Measurements from ENCODE around the gene LRP5. TPM values are rescaled to one million over a fixed set of nuclear protein-coding genes. Genes with fewer than 3 reads are reported as not detected.

The LRP5 gene
- total RNA-seq, 1 experiment from 2014 or later, result 67.0 TPM

DNA sequence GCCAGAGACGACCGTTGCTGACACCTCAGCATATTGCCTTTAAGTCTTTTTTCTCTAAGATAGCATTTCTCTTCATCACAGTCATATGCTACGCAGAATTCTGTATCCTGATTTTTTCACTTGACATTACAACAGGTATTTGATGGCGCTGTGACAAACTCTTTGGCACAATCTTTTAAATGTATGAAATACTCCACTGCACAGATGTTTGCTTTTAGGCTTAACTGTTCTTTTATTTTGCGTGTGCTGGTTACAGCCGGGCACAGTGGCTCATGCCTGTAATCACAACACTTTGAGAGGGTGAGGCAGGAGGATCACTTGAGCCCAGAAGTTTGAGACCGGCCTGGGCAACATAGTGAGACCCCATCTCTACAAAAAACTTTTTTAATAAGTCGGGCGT is 96.1 kb downstream of the LRP5 start:
- no peak for TF ChIP-seq EZH2 (IDR thresholded peaks at IDR 0.05; ENCODE audit: borderline replicate concordance, low read depth, low read length, poor library complexity, severe bottlenecking)
- TF ChIP-seq, protein P1, sequence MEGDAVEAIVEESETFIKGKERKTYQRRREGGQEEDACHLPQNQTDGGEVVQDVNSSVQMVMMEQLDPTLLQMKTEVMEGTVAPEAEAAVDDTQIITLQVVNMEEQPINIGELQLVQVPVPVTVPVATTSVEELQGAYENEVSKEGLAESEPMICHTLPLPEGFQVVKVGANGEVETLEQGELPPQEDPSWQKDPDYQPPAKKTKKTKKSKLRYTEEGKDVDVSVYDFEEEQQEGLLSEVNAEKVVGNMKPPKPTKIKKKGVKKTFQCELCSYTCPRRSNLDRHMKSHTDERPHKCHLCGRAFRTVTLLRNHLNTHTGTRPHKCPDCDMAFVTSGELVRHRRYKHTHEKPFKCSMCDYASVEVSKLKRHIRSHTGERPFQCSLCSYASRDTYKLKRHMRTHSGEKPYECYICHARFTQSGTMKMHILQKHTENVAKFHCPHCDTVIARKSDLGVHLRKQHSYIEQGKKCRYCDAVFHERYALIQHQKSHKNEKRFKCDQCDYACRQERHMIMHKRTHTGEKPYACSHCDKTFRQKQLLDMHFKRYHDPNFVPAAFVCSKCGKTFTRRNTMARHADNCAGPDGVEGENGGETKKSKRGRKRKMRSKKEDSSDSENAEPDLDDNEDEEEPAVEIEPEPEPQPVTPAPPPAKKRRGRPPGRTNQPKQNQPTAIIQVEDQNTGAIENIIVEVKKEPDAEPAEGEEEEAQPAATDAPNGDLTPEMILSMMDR (conservative IDR thresholded peaks at IDR 0.05; ENCODE audit: low read depth, low read length), result no peak
- Histone ChIP-seq H3K36me3 (ENCODE audit: insufficient read depth, low read length, poor library complexity, severe bottlenecking) (peaks cover 61% of the 10 kb centered on the region), H3K27ac (ENCODE audit: low read depth, low read length, poor library complexity, severe bottlenecking) (no peak overlapping the region), H3K27me3 (replicated peaks; ENCODE audit: insufficient read depth, low read depth, low read length, poor library complexity) (no peaks in the 10 kb centered on the region), H3K9me3 (ENCODE audit: low read depth, low read length, poor library complexity, severe bottlenecking) (no peaks in the 10 kb centered on the region), H3K4me3 (ENCODE audit: low read depth, low read length, poor library complexity, severe bottlenecking) (no peak overlapping the region), H3K4me1 (ENCODE audit: insufficient read depth, low read length, poor library complexity, severe bottlenecking) (no peaks in the 10 kb centered on the region)
- ChIA-PET CTCF (no interaction called here), POLR2A (ENCODE audit: low non-redundant PET) (no interaction called here)
- intact Hi-C loops (cut with micrococcal nuclease; ENCODE audit: unreplicated experiment), result no loop called here
- BruUV-seq (replicated peaks), result no TSS peak
- no peak for DNase-seq (ENCODE audit: low spot score)

DNA sequence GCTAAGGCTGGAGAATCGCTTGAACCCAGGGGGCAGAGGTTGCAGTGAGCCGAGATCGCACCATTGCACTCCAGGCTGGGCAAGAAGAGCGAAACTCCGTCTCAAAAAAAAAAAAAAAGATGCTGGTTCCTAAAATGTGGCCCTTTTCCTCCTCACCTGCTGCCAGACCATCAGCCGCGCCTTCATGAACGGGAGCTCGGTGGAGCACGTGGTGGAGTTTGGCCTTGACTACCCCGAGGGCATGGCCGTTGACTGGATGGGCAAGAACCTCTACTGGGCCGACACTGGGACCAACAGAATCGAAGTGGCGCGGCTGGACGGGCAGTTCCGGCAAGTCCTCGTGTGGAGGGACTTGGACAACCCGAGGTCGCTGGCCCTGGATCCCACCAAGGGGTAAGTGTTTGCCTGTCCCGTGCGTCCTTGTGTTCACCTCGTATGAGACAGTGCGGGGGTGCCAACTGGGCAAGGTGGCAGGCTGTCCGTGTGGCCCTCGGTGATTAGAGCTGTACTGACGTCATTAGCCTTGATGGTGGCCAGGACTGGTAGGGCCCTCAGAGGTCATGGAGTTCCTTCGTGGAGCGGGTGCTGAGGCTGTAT is 97.5 kb downstream of the LRP5 start:
- Histone ChIP-seq H3K4me3 (ENCODE audit: low read depth, low read length, poor library complexity, severe bottlenecking) (no peak overlapping the region), H3K27ac (ENCODE audit: low read depth, low read length, poor library complexity, severe bottlenecking) (no peak overlapping the region), H3K4me1 (ENCODE audit: insufficient read depth, low read length, poor library complexity, severe bottlenecking) (no peaks in the 10 kb centered on the region), H3K9me3 (ENCODE audit: low read depth, low read length, poor library complexity, severe bottlenecking) (no peaks in the 10 kb centered on the region), H3K27me3 (replicated peaks; ENCODE audit: insufficient read depth, low read depth, low read length, poor library complexity) (no peaks in the 10 kb centered on the region), H3K36me3 (ENCODE audit: insufficient read depth, low read length, poor library complexity, severe bottlenecking) (peaks cover 66% of the 10 kb centered on the region)
- TF ChIP-seq EZH2 (IDR thresholded peaks at IDR 0.05; ENCODE audit: borderline replicate concordance, low read depth, low read length, poor library complexity, severe bottlenecking), result no peak
- TF ChIP-seq, protein P1 (conservative IDR thresholded peaks at IDR 0.05; ENCODE audit: low read depth, low read length), result no peak
- POLR2A ChIA-PET (ENCODE audit: low non-redundant PET), result no interaction called here
- no peak for DNase-seq (ENCODE audit: low spot score)
- no TSS peak for BruUV-seq (replicated peaks)
- CTCF ChIA-PET, result no interaction called here
- intact Hi-C loops (cut with micrococcal nuclease; ENCODE audit: unreplicated experiment), result no loop called here

GRCh38 chr11:68411501-68411991 is 99.2 kb downstream of the LRP5 start:
- Histone ChIP-seq H3K4me1 (ENCODE audit: insufficient read depth, low read length, poor library complexity, severe bottlenecking) (no peaks in the 10 kb centered on the region), H3K36me3 (ENCODE audit: insufficient read depth, low read length, poor library complexity, severe bottlenecking) (peaks cover 71% of the 10 kb centered on the region), H3K27me3 (replicated peaks; ENCODE audit: insufficient read depth, low read depth, low read length, poor library complexity) (no peaks in the 10 kb centered on the region), H3K27ac (ENCODE audit: low read depth, low read length, poor library complexity, severe bottlenecking) (peak overlapping the region; percentile 15), H3K9me3 (ENCODE audit: low read depth, low read length, poor library complexity, severe bottlenecking) (no peaks in the 10 kb centered on the region), H3K4me3 (ENCODE audit: low read depth, low read length, poor library complexity, severe bottlenecking) (no peak overlapping the region)
- intact Hi-C loops (cut with micrococcal nuclease; ENCODE audit: unreplicated experiment), result no loop called here
- POLR2A ChIA-PET (ENCODE audit: low non-redundant PET), result no interaction called here
- BruUV-seq (replicated peaks), result no TSS peak
- TF ChIP-seq EZH2 (IDR thresholded peaks at IDR 0.05; ENCODE audit: borderline replicate concordance, low read depth, low read length, poor library complexity, severe bottlenecking), result no peak
- TF ChIP-seq, protein P1 (conservative IDR thresholded peaks at IDR 0.05; ENCODE audit: low read depth, low read length), result no peak
- DNase-seq (ENCODE audit: low spot score), result peak; percentile 30
- CTCF ChIA-PET, result no interaction called here
